ENCODE results near the gene PRDM11.

PRDM11 gene

GRCh38 chr11:45267652-45268299 lies 121.3 kb downstream of the PRDM11 start:
- DNase-seq = no peak

- DNase-seq = no peak
Measured at GRCh38 chr11:45269678-45270077, 123.2 kb downstream of the PRDM11 start.

DNA sequence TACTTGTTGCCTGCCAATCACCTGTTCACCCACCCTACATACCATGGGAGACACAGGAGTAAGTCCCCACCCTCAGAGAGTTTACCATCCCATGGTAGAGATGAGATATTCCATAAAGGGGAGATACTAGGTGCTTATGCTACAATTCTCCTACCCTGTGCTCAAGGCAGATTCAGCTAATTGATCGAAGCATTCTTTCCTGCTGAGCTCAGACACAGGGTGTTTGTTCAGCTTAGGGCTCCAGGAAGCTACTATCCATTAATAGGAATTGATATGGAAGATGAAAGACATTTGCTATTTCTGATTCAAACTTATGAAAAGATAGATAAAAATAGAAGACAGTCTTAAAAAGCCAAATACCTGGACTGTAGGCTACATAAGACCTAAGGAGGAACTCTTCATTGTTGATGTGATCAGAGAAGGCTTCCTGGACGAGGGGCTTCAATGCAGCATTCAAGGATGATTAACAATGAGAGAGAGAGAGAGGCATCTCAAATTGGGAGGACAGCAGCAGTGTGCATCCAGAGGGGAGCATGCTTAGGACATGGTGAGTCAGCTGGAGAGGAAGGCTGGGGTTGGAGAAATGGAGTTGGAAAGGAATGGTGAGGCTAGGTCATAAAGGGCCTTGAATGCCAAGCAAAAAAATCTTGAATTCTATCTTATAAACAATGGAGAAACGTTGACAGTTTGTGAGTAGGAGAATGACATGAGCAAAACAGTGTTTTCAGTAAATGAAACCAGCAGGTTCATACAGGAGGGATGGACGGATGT lies 124.7 kb downstream of the PRDM11 start:
- DNase-seq = no peak

GRCh38 chr11:45272701-45273100 lies 126.3 kb downstream of the PRDM11 start:
- DNase-seq = no peak

- no peak for DNase-seq
Measured at GRCh38 chr11:45273509-45273908, 127.1 kb downstream of the PRDM11 start.

DNA sequence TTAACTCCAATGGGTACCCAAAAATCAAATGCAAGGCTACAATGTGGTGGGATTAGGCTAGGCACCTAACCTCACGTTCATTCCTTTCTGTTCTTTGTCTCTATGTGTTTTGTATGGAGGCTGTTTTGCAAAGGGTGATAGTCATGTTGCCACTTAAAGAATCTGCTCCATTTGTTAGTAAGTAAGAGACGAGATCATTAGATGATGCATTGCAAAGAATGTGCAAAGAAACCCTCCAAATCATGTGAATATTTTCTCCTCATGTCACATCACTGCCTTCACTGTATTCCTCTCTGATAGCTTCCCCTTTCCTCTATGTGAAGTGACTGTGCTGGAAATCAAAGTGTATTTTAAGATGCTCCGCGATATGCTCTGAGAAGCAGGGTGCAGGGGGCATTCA lies 127.8 kb downstream of the PRDM11 start:
- no peak for DNase-seq

DNA sequence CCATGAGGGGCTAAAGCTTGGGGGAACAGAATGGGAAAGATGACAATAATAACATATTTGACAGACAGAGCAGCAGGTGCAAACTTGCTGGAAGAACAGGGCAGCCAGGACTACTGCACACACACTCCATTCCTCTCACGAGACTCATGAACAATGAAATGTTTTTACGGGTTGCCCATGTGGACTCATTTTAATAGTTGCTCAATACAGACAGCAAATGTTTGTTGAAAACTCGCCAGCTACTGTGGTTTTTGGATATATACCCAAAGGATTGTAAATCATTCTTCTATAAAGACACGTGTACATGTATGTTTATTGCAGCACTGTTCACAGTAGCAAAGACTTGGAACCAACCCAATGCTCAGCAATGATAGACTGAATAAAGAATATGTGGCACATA lies 129.4 kb downstream of the PRDM11 start:
- no peak for DNase-seq

- DNase-seq = no peak
Measured at GRCh38 chr11:45278714-45279113, 132.3 kb downstream of the PRDM11 start.

DNA sequence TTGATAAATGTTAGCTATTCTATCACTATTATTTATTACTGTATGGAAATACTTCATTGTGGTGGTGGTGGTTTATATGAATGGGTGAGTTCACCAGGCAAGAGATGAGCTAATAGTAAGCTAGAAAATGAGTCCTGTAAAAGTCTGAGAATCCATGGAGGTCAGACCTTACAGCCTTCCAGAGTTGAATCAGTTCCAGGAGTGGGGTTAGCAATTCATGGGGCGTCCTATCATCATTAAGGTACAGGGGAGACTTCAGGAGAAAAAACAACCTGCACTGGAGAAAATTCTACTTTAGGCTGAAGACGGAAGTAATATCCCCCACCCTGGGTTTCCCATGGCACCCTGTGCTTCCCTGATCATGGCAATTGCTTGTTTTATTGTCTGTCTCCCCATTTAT lies 133.2 kb downstream of the PRDM11 start:
- DNase-seq = no peak

DNA sequence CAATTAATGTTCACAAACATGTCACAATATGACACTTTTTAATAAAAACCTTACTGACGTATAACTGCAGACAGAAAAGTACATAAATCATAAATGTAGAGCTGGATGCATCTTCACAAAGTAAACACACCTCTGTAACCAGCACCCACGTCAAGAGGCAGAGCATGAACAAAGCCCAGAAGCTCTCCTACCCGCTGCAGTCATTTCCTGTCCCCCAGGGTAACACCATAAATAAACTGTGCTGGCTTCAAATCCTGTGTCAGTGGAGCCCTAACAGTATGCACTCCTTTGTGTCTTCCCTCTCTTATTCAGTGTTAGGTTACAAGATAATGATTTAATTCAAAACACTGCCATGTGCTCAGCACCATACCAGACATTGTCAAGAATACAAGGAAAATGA lies 134.0 kb downstream of the PRDM11 start:
- DNase-seq = no peak

DNA sequence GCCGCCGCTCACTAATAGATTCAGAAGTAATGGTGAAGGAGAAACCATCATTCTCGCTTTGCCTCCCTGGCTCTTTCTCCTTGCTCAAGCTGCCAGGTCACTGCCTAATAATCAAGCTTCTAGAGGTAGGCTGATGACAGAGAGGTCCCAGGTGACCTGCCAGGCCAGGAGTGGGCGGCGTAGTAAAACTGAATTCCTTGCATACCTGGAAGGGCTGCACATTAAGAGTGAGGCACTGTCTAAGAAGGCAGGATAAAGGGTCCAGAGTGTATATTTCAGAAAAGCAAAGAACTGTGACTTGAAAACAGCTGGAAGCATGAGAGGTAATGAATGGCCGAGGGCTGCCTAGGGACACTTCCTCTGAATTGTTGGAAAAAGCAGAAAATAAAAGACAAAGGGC lies 135.6 kb downstream of the PRDM11 start:
- DNase-seq = no peak
